OCI-LY1 (cell line): Measurements from ENCODE around the gene LMX1A.

Source experiments
- EZH2 ChIP-seq: fragments of 200-600 bp; sonication (generic), shearing (Covaris generic); IDR thresholded peaks from 2 replicates; pipeline ENCODE4 v1.8.0; 2017; ENCODE audit warnings: borderline replicate concordance, mixed run types, mild to moderate bottlenecking, antibody characterized with exemption, low read length, moderate library complexity, mixed read lengths
- TF ChIP-seq, protein P1 (sequence below): fragments of 200-600 bp; sonication (generic), shearing (Covaris generic); IDR thresholded peaks from 2 replicates; pipeline ENCODE4 v1.5.1; 2017; ENCODE audit warnings: mild to moderate bottlenecking, antibody characterized with exemption, low read length, moderate library complexity, mixed read lengths

GRCh38 chr1:165169729-165170128, 186.8 kb downstream of the LMX1A start:
- TF ChIP-seq, protein P1, sequence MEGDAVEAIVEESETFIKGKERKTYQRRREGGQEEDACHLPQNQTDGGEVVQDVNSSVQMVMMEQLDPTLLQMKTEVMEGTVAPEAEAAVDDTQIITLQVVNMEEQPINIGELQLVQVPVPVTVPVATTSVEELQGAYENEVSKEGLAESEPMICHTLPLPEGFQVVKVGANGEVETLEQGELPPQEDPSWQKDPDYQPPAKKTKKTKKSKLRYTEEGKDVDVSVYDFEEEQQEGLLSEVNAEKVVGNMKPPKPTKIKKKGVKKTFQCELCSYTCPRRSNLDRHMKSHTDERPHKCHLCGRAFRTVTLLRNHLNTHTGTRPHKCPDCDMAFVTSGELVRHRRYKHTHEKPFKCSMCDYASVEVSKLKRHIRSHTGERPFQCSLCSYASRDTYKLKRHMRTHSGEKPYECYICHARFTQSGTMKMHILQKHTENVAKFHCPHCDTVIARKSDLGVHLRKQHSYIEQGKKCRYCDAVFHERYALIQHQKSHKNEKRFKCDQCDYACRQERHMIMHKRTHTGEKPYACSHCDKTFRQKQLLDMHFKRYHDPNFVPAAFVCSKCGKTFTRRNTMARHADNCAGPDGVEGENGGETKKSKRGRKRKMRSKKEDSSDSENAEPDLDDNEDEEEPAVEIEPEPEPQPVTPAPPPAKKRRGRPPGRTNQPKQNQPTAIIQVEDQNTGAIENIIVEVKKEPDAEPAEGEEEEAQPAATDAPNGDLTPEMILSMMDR: no peak
- no peak for TF ChIP-seq EZH2
